Lower lobe of right lung (tissue), 2 donors: ENCODE measurements around the gene B3GNT3. TPM values are rescaled to one million over a fixed set of nuclear protein-coding genes. Genes with fewer than 3 reads are reported as not detected.

Experiments
- ATAC-seq, 2 donors: fragments of 200-7000 bp; cut with Tn5 transposase; one replicate each; pipeline ENCODE4 v1.9.1; 2020 to 2022; ENCODE audit warnings: mild to moderate bottlenecking in 2 of 2, moderate library complexity in 2 of 2
- DNase-seq: peaks from one replicate; pipeline ENCODE4 v3.0.0-alpha.2; 2020
- H3K27ac ChIP-seq: fragments of 200-600 bp; one replicate; pipeline ENCODE4 v1.8.0; 2022
- H3K27me3 ChIP-seq: fragments of 200-600 bp; one replicate; pipeline ENCODE4 v1.8.0; 2022; ENCODE audit warnings: low read depth
- H3K36me3 ChIP-seq: fragments of 200-600 bp; one replicate; pipeline ENCODE4 v1.8.0; 2022; ENCODE audit warnings: mild to moderate bottlenecking
- H3K4me1 ChIP-seq: fragments of 200-600 bp; one replicate; pipeline ENCODE4 v1.8.0; 2022
- H3K4me3 ChIP-seq: fragments of 200-600 bp; one replicate; pipeline ENCODE4 v1.8.0; 2022; ENCODE audit warnings: mild to moderate bottlenecking
- H3K9me3 ChIP-seq: fragments of 200-600 bp; one replicate; pipeline ENCODE4 v1.8.0; 2022
- intact Hi-C: fragments of 100-400 bp; cut with DNase I; formaldehyde crosslinking; loops from one replicate; pipeline ENCODE4 v1.11.0; 2022
- total RNA-seq: library from RNA; stranded (reverse); fragmentation: NEBNext Ultra II Directional; extraction: Animal tissue kit (Norgen Biotek cat#: 25700); gene quantifications from one replicate; pipeline ENCODE4 v1.2.1, GENCODE V29; 2021
- TF ChIP-seq, protein P1 (sequence below): fragments of 200-600 bp; IDR thresholded peaks from one replicate; pipeline ENCODE4 v1.8.0; 2022; ENCODE audit warnings: antibody characterized with exemption, mild to moderate bottlenecking
- donor health status: DM: no; HTN: yes; CAD: no; lungs with severe emphysema.

B3GNT3 gene
- total RNA-seq, 1 donor from 2014 or later: 1.6 TPM

DNA sequence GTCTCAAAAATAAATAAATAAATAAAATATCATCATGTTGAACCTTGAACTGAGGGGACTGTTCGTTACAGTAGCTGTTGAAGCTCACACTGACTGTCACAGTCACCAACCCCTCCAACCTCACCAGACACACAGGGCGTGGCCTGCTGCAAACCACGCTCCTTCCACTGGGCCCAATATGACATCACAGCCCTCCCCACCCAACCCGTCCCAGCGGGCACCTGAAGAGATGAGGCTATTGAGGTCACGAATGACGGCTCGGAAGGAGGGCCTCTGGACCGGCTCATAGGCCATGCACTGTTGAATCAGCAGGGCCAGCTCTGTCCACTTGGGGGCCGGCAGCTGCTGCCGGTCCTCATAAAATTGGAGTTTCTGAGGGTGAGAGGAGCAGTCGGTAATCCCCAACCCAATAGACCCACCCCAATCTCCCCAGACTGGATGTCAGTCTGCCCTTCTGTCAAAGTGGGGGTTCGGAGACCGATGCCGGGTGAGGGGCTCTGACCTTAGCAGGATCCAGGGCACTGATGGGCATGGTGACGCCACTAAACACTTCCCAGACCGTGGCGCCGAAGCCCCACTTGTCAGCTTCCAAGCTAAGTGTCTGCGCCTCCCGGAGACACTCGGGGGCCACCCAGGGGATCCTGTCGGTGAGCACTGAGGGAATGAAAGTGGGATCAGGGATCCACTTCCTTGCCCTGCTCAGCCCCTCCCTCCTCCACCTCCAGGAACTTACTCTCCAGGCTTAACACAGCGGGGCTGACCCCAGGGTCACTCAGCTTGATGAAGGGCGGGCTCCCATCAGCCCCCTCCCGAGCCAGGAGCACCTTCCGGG lies 39.6 kb downstream of the B3GNT3 start:
- Histone ChIP-seq H3K27me3 (peaks cover 11% of the 10 kb centered on the region), H3K4me3 (no peak overlapping the region), H3K9me3 (no peaks in the 10 kb centered on the region), H3K4me1 (peaks cover 6% of the 10 kb centered on the region), H3K27ac (no peak overlapping the region), H3K36me3 (peaks cover 45% of the 10 kb centered on the region)
- intact Hi-C loops: no loop called here
- TF ChIP-seq, protein P1, sequence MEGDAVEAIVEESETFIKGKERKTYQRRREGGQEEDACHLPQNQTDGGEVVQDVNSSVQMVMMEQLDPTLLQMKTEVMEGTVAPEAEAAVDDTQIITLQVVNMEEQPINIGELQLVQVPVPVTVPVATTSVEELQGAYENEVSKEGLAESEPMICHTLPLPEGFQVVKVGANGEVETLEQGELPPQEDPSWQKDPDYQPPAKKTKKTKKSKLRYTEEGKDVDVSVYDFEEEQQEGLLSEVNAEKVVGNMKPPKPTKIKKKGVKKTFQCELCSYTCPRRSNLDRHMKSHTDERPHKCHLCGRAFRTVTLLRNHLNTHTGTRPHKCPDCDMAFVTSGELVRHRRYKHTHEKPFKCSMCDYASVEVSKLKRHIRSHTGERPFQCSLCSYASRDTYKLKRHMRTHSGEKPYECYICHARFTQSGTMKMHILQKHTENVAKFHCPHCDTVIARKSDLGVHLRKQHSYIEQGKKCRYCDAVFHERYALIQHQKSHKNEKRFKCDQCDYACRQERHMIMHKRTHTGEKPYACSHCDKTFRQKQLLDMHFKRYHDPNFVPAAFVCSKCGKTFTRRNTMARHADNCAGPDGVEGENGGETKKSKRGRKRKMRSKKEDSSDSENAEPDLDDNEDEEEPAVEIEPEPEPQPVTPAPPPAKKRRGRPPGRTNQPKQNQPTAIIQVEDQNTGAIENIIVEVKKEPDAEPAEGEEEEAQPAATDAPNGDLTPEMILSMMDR: no peak
- DNase-seq (no peak), ATAC-seq (no peak)

DNA sequence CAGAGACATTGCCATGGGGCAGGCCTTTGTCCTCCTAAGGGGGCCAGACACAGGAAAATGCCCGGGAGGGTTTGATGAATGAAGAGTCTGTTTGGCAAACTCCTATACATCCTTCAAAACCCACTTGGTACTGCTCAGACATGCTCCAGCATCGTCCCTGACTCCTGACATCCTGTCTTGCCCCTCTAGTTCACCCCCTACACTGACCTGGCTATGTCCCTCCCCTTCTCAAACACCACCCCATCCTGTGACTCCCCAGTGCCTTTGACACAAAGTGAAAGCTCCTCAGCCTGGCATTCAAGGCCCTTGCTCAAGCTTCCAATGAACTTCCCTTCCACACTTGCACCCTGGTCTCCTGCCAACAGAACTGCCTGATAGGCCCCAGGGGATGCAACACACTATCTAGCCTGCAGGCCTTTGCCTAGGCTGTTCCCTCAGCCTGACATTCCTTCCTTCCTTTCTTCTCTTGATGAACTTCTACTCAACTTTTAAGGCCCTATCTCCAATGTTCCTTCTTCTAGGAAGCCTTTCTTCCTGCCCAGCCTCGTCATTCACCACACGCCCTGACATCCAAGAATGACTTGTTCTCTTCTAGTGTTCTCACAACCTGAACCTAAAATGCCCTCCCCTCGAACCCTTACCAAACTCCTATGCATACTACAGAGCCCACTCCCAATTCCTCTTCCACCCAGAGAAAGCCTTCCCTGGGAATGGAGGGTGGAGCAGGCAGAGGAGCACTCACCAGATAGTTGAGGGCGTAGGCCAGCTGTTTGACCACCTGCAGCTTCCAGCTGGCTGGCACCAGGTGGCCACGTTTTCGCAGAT lies 40.5 kb downstream of the B3GNT3 start:
- peaks cover under 1% of the 10 kb centered on the region for H3K4me1 ChIP-seq
- no peaks in the 10 kb centered on the region for H3K9me3 ChIP-seq
- H3K36me3 ChIP-seq: peaks cover 50% of the 10 kb centered on the region
- DNase-seq: no peak
- H3K27ac ChIP-seq: no peak overlapping the region
- H3K27me3 ChIP-seq: peaks cover 7% of the 10 kb centered on the region
- H3K4me3 ChIP-seq: no peak overlapping the region
- TF ChIP-seq, protein P1: no peak
- intact Hi-C loops: no loop called here
- ATAC-seq: no peak

DNA sequence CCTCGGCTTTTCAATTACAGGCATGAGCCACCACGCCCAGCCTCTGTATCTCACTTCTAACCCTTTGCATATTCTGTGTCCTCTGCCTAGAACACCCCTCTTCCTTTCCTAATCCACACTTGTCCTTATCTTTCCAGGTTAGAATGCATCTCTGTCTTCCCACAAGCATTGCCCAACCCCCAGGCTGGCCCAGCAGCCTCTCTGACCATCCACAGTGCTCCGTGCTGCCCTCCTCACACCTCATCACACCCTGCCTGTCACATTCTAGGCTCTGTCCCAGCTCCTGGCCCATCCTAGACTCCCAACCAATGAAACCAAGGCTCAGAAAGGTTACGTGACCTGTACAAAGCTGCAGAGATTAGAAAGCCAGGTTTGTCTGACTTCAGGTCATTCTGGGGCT lies 41.6 kb downstream of the B3GNT3 start:
- Histone ChIP-seq H3K9me3 (no peaks in the 10 kb centered on the region), H3K36me3 (peaks cover 59% of the 10 kb centered on the region), H3K4me3 (no peak overlapping the region), H3K27me3 (peaks cover 2% of the 10 kb centered on the region), H3K4me1 (no peaks in the 10 kb centered on the region), H3K27ac (no peak overlapping the region)
- no peak for DNase-seq
- ATAC-seq: no peak
- TF ChIP-seq, protein P1: no peak
- intact Hi-C loops: no loop called here

DNA sequence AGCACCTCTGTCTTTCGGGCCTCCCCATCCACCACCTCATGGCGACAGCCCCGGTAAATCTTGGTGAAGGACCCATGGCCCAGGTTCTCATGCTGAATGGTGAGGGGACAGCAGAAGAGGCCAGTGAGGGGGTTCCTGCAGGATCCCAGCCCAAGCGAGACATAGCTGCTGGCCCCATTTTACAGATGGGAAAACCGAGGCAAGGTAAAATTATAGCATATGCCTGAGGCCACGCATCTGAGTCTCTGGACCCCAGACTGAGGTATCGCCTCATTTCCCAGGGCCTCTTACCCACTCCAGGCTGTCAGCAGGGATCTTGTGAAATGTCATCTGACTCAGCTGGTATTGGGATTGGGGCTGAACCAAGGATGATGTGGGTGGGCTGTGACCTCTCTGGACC lies 43.0 kb downstream of the B3GNT3 start:
- TF ChIP-seq, protein P1: no peak
- intact Hi-C loops: no loop called here
- no peak for DNase-seq
- H3K27me3 ChIP-seq: no peaks in the 10 kb centered on the region
- no peak for ATAC-seq
- H3K4me1 ChIP-seq: no peaks in the 10 kb centered on the region
- peaks cover 51% of the 10 kb centered on the region for H3K36me3 ChIP-seq
- H3K4me3 ChIP-seq: no peak overlapping the region
- no peaks in the 10 kb centered on the region for H3K9me3 ChIP-seq
- H3K27ac ChIP-seq: no peak overlapping the region

DNA sequence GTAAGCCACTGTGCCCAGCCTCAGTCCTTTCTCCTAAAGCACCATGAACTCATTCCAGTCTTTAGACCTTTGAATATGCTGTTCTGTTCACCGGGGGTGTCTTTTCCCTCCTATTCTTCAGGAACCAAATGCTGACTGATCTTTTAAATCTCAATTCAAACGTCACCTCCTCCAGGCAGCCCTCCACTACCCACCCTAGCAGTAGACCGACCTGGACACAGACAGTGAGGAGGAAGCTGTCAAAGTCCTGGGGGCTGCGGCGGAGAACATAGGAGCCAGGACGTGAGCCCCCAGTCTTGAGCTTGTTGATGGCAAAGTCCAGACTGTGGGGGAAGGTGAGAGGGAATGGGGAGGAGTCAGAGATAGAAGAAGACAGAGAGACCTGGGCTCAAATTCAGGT lies 45.1 kb downstream of the B3GNT3 start:
- H3K4me3 ChIP-seq: no peak overlapping the region
- H3K27me3 ChIP-seq: no peaks in the 10 kb centered on the region
- DNase-seq: no peak
- H3K27ac ChIP-seq: no peak overlapping the region
- no peaks in the 10 kb centered on the region for H3K9me3 ChIP-seq
- peaks cover 54% of the 10 kb centered on the region for H3K36me3 ChIP-seq
- no peak for ATAC-seq
- TF ChIP-seq, protein P1: no peak
- no peaks in the 10 kb centered on the region for H3K4me1 ChIP-seq
- intact Hi-C loops: no loop called here
